RWPE2 (cell line): ENCODE results near the gene P3H2.

Experiments
- ATAC-seq: fragments of 200-7000 bp; cut with Tn5 transposase; 3 replicates; pipeline ENCODE4 v1.9.1; 2021; ENCODE audit warnings: low read depth
- DNase-seq: peaks from one replicate; pipeline ENCODE4 v3.0.0-alpha.2; 2020; ENCODE audit warnings: low spot score
- H3K27ac ChIP-seq: fragments of 450-650 bp; 2 replicates; pipeline ENCODE4 v1.5.1; 2017; ENCODE audit warnings: mild to moderate bottlenecking; ENCODE audit not compliant: poor library complexity, severe bottlenecking
- H3K27me3 ChIP-seq: fragments of 250-450 bp; sonication (Bioruptor Pico); 2 replicates; pipeline ENCODE4 v1.5.1; 2021; ENCODE audit warnings: mild to moderate bottlenecking, moderate library complexity; ENCODE audit not compliant: insufficient read depth, poor library complexity, severe bottlenecking
- H3K36me3 ChIP-seq: fragments of 250-450 bp; sonication (Bioruptor Pico); 2 replicates; pipeline ENCODE4 v1.5.1; 2020; ENCODE audit warnings: low read depth, mild to moderate bottlenecking, moderate library complexity
- H3K4me1 ChIP-seq: fragments of 250-450 bp; sonication (Bioruptor Pico); 2 replicates; pipeline ENCODE4 v1.5.1; 2021; ENCODE audit warnings: mild to moderate bottlenecking, moderate library complexity; ENCODE audit not compliant: insufficient read depth, poor library complexity, severe bottlenecking
- H3K4me3 ChIP-seq: fragments of 250-450 bp; sonication (Bioruptor Pico); 2 replicates; pipeline ENCODE4 v1.5.1; 2021; ENCODE audit warnings: mild to moderate bottlenecking, moderate library complexity; ENCODE audit not compliant: severe bottlenecking
- H3K9me3 ChIP-seq: fragments of 250-450 bp; sonication (Bioruptor Pico); 2 replicates; pipeline ENCODE4 v1.5.1; 2021; ENCODE audit warnings: mild to moderate bottlenecking, moderate library complexity; ENCODE audit not compliant: severe bottlenecking
- CTCF ChIP-seq: fragments of 450-650 bp; IDR thresholded peaks from one replicate; pipeline ENCODE4 v1.5.1; 2017; ENCODE audit warnings: mild to moderate bottlenecking, moderate library complexity; ENCODE audit not compliant: poor library complexity, severe bottlenecking

Gene P3H2

GRCh38 chr3:190019006-190019405 lies 101.7 kb downstream of the P3H2 start:
- DNase-seq (no peak), ATAC-seq (no peak)
- TF ChIP-seq CTCF, result no peak
- no peak overlapping the region for H3K4me3 ChIP-seq
- peaks cover 16% of the 10 kb centered on the region for H3K4me1 ChIP-seq
- H3K27ac ChIP-seq, result no peak overlapping the region
- H3K9me3 ChIP-seq, result no peaks in the 10 kb centered on the region
- no peaks in the 10 kb centered on the region for H3K27me3 ChIP-seq
- no peaks in the 10 kb centered on the region for H3K36me3 ChIP-seq

GRCh38 chr3:190018460-190018859 lies 102.2 kb downstream of the P3H2 start:
- H3K27ac ChIP-seq, result no peak overlapping the region
- no peak for TF ChIP-seq CTCF
- DNase-seq (no peak), ATAC-seq (no peak)
- no peaks in the 10 kb centered on the region for H3K36me3 ChIP-seq
- H3K27me3 ChIP-seq, result no peaks in the 10 kb centered on the region
- H3K9me3 ChIP-seq, result no peaks in the 10 kb centered on the region
- peaks cover 21% of the 10 kb centered on the region for H3K4me1 ChIP-seq
- H3K4me3 ChIP-seq, result no peak overlapping the region

GRCh38 chr3:190017521-190018288 lies 103.0 kb downstream of the P3H2 start:
- peak; percentile 75 for TF ChIP-seq CTCF
- ATAC-seq (peak; percentile 72), DNase-seq (no peak)
- H3K27ac ChIP-seq, result no peak overlapping the region
- H3K9me3 ChIP-seq, result no peaks in the 10 kb centered on the region
- no peak overlapping the region for H3K4me3 ChIP-seq
- peaks cover 29% of the 10 kb centered on the region for H3K4me1 ChIP-seq
- no peaks in the 10 kb centered on the region for H3K27me3 ChIP-seq
- no peaks in the 10 kb centered on the region for H3K36me3 ChIP-seq

GRCh38 chr3:190016966-190017365 lies 103.7 kb downstream of the P3H2 start:
- H3K4me3 ChIP-seq, result no peak overlapping the region
- TF ChIP-seq CTCF, result no peak
- H3K36me3 ChIP-seq, result no peaks in the 10 kb centered on the region
- H3K27ac ChIP-seq, result no peak overlapping the region
- no peaks in the 10 kb centered on the region for H3K27me3 ChIP-seq
- H3K4me1 ChIP-seq, result peaks cover 32% of the 10 kb centered on the region
- DNase-seq, result no peak
- H3K9me3 ChIP-seq, result no peaks in the 10 kb centered on the region
- ATAC-seq, result no peak

GRCh38 chr3:190014940-190015339 lies 105.8 kb downstream of the P3H2 start:
- Histone ChIP-seq H3K27ac (peak overlapping the region; percentile 90), H3K27me3 (no peaks in the 10 kb centered on the region), H3K9me3 (no peaks in the 10 kb centered on the region), H3K36me3 (no peaks in the 10 kb centered on the region), H3K4me3 (no peak overlapping the region), H3K4me1 (peaks cover 33% of the 10 kb centered on the region)
- TF ChIP-seq CTCF, result no peak
- ATAC-seq (no peak), DNase-seq (no peak)
